Measurements from ENCODE around the gene GALNS. TPM values are rescaled to one million over a fixed set of nuclear protein-coding genes. Genes with fewer than 3 reads are reported as not detected.

Gene GALNS
- total and polyA plus RNA-seq, 2 of the 4 experiments (the other 2 are of a cell fraction): 7.2 to 32.5 TPM

- H3K4me3 ChIP-seq (ENCODE audit: insufficient read depth, low read depth, low read length): no peak overlapping the region
- CTCF ChIA-PET: no interaction called here
- H3K9me1 ChIP-seq (ENCODE audit: insufficient read depth, low read length): no peaks in the 10 kb centered on the region
- no peak for ATAC-seq (ENCODE audit: low read depth)
- H3K56ac ChIP-seq (ENCODE audit: extremely low read depth, insufficient read depth, low read length): no peak overlapping the region
- H3K36me3 ChIP-seq (ENCODE audit: control insufficient read depth, insufficient read depth, low read length): no peaks in the 10 kb centered on the region
- no peak overlapping the region for H3K9ac ChIP-seq (ENCODE audit: low read depth, low read length)
- no peak overlapping the region for H3K4me2 ChIP-seq (ENCODE audit: low read depth, low read length)
- no TSS peak for BruUV-seq (replicated peaks)
- H2BK120ac ChIP-seq (ENCODE audit: low read depth, low read length): no peak overlapping the region
- H4K91ac ChIP-seq (ENCODE audit: insufficient read depth, low read depth, low read length): no peak overlapping the region
- POLR2A ChIA-PET (ENCODE audit: unreplicated experiment): no interaction called here
- peaks cover 23% of the 10 kb centered on the region; the same call in 1 of the 2 replicates for H3K27me3 ChIP-seq (ENCODE audit: control insufficient read depth, insufficient read depth, low read length)
- H2AK5ac ChIP-seq (ENCODE audit: low read depth, low read length): no peak overlapping the region
- H3K18ac ChIP-seq (ENCODE audit: low read depth, low read length): no peak overlapping the region
- H3K14ac ChIP-seq (replicated peaks; ENCODE audit: low read depth, low read length): no peak overlapping the region
- no peaks in the 10 kb centered on the region for H4K20me1 ChIP-seq (ENCODE audit: insufficient read depth, low read length)
- H4K5ac ChIP-seq (ENCODE audit: low read depth, low read length): no peak overlapping the region
- H2AK9ac ChIP-seq (replicated peaks; ENCODE audit: low read depth, low read length, poor library complexity): no peak overlapping the region
- in situ Hi-C loops (cut with MboI; ENCODE audit: low sequenced_read_pairs): no loop called here
- no peak for DNase-seq
- no peak overlapping the region for H2BK20ac ChIP-seq (ENCODE audit: low read depth, low read length)
- no peak overlapping the region for H3K27ac ChIP-seq (ENCODE audit: insufficient read depth, low read length)
- no peaks in the 10 kb centered on the region for H3K79me1 ChIP-seq (ENCODE audit: low read depth in 1 of 2, low read length in 2 of 2)
- H3K23ac ChIP-seq (ENCODE audit: low read depth, low read length): no peak overlapping the region
- H3K9me3 ChIP-seq (ENCODE audit: control insufficient read depth, insufficient read depth, low read length): no peaks in the 10 kb centered on the region
- TF ChIP-seq RFX5 (IDR thresholded peaks at IDR 0.05; ENCODE audit: low read depth, low read length) (no peak), ELK1 (IDR thresholded peaks at IDR 0.05; ENCODE audit: borderline replicate concordance, low read depth, low read length) (no peak)
- H3K4me1 ChIP-seq (ENCODE audit: control insufficient read depth, insufficient read depth, low read length): no peaks in the 10 kb centered on the region
- H2AFZ ChIP-seq (replicated peaks; ENCODE audit: low read length, poor library complexity): no peak overlapping the region
- no peak overlapping the region for H2BK15ac ChIP-seq (ENCODE audit: low read depth, low read length)
- dilution Hi-C loops (cut with HindIII; ENCODE audit: low sequenced_read_pairs, unreplicated experiment): no loop called here
- no CpG with 5 or more reads among the region's 14 CpGs for WGBS, 2 experiments (ENCODE audit: extremely low coverage in 2 of 2, insufficient read length in 1 of 2)
- H3K4ac ChIP-seq (ENCODE audit: low read depth, low read length): no peak overlapping the region
- no peak overlapping the region for H2BK5ac ChIP-seq (ENCODE audit: low read depth, low read length, poor library complexity, severe bottlenecking)
- no peak overlapping the region for H4K8ac ChIP-seq (ENCODE audit: low read depth in 2 of 2, low read length in 2 of 2)
- intact Hi-C loops (cut with micrococcal nuclease): no loop called here
Observed at GRCh38 chr16:88903267-88903666, 46.5 kb upstream of the GALNS start.

Measured in IMR-90 (cell line).